GM12878 (cell line): Measurements from ENCODE around the gene ST7. TPM values are rescaled to one million over a fixed set of nuclear protein-coding genes. Genes with fewer than 3 reads are reported as not detected.

Experiments used
- ATAC-seq: fragments of 200-7000 bp; cut with Tn5 transposase; 3 replicates; pipeline ENCODE4 v1.9.1; 2020; ENCODE audit warnings: mild to moderate bottlenecking, moderate library complexity
- BruUV-seq: library from RNA; stranded (reverse); fragments of 400-500 nt; replicated peaks from 2 replicates; lab custom pipeline; 2021; lab: Mats Ljungman, UMichigan
- CTCF ChIA-PET: fragments of 300-600 bp; sonication (Branson Sonifier 250); formaldehyde crosslinking; extraction: SDS; loops from one replicate; lab custom pipeline; 2021; ENCODE audit warnings: inconsistent platforms; lab: Yijun Ruan, JAX
- POLR2A ChIA-PET: fragments of 350-600 bp; formaldehyde crosslinking; extraction: SDS; loops from one replicate; lab custom pipeline; 2021; ENCODE audit warnings: inconsistent platforms; lab: Charles Lee
- RAD21 ChIA-PET: fragments of 300-600 bp; sonication (Branson Sonifier 250); formaldehyde crosslinking; loops from one replicate; lab custom pipeline; 2023; ENCODE audit warnings: antibody characterized with exemption; ENCODE audit not compliant: unreplicated experiment; lab: Charles Lee
- SMC1A ChIA-PET: fragments of 300-600 bp; sonication (Branson Sonifier 250); formaldehyde crosslinking; loops from one replicate; lab custom pipeline; 2023; ENCODE audit not compliant: unreplicated experiment, uncharacterized antibody; lab: Charles Lee
- DNase-seq: peaks from one replicate; pipeline ENCODE4 v3.0.0-alpha.2; 2011; ENCODE audit warnings: low read depth, low spot score
- FAIRE-seq: peaks from 3 replicates; lab custom pipeline; 2011; peaks lifted over from hg19 to GRCh38; lab: Jason Lieb, UNC
- H2AFZ ChIP-seq: 2 replicates; pipeline ENCODE4 v1.6.0; 2011; ENCODE audit warnings: low read depth, low read length, control low read depth; ENCODE audit not compliant: control insufficient read depth
- H3K27ac ChIP-seq: 2 replicates; pipeline ENCODE4 v1.5.1; 2011; ENCODE audit warnings: control low read depth; ENCODE audit not compliant: control insufficient read depth, insufficient read depth
- H3K27me3 ChIP-seq, 2 experiments: replicated peaks in 1 of 2; 2 replicates each; pipeline versions ENCODE4 v1.6.0 to v1.6.1; 2011; ENCODE audit warnings: low read length in 1 of 2; ENCODE audit not compliant: control insufficient read depth in 2 of 2, insufficient read depth in 2 of 2
- H3K36me3 ChIP-seq, 2 experiments: 2 replicates each; pipeline ENCODE4 v1.5.1; 2011; ENCODE audit warnings: low read length in 1 of 2; ENCODE audit not compliant: control insufficient read depth in 2 of 2, insufficient read depth in 2 of 2
- H3K4me1 ChIP-seq: 2 replicates; pipeline ENCODE4 v1.6.1; 2011; ENCODE audit warnings: mild to moderate bottlenecking, low read length, moderate library complexity, mixed read lengths; ENCODE audit not compliant: control insufficient read depth, insufficient read depth
- H3K4me2 ChIP-seq: 2 replicates; pipeline ENCODE4 v1.6.0; 2011; ENCODE audit warnings: control low read depth; ENCODE audit not compliant: control insufficient read depth, insufficient read depth
- H3K4me3 ChIP-seq: fragments of 200-600 bp; sonication (generic); 2 replicates; pipeline ENCODE4 v1.5.1; 2016
- H3K79me2 ChIP-seq: 2 replicates; pipeline ENCODE4 v1.6.0; 2011; ENCODE audit warnings: low read length; ENCODE audit not compliant: control insufficient read depth, insufficient read depth
- H3K9ac ChIP-seq: 2 replicates; pipeline ENCODE4 v1.8.0; 2011; ENCODE audit warnings: low read length, control low read depth, mixed read lengths; ENCODE audit not compliant: control insufficient read depth, insufficient read depth
- H3K9me3 ChIP-seq: replicated peaks from 3 replicates; pipeline ENCODE4 v1.5.1; 2011; ENCODE audit warnings: mild to moderate bottlenecking, low read length; ENCODE audit not compliant: control insufficient read depth, insufficient read depth
- H4K20me1 ChIP-seq: 2 replicates; pipeline ENCODE4 v1.6.0; 2011; ENCODE audit not compliant: control insufficient read depth, insufficient read depth
- BHLHE40 ChIP-seq, 2 experiments: fragments of 450-650 bp in 1 of 2; IDR thresholded peaks; 2 replicates each; pipeline ENCODE4 v1.6.1; 2011 to 2017; ENCODE audit warnings: low read depth in 2 of 2, borderline replicate concordance in 1 of 2, improper control_type of control experiment in 1 of 2, low read length in 1 of 2, mild to moderate bottlenecking in 1 of 2
- EED ChIP-seq: sonication (generic); IDR thresholded peaks from 2 replicates; pipeline ENCODE4 v1.6.1; 2016; ENCODE audit warnings: antibody characterized with exemption, low read depth
- FOXK2 ChIP-seq: fragments of 450-650 bp; IDR thresholded peaks from 2 replicates; pipeline ENCODE4 v1.6.1; 2017; ENCODE audit warnings: mild to moderate bottlenecking, moderate library complexity
- HDGF ChIP-seq: fragments of 450-650 bp; IDR thresholded peaks from 2 replicates; pipeline ENCODE4 v1.6.1; 2016; ENCODE audit warnings: antibody characterized with exemption
- MYB ChIP-seq: fragments of 150-350 bp; IDR thresholded peaks from 2 replicates; pipeline ENCODE4 v1.6.1; 2014; ENCODE audit warnings: mild to moderate bottlenecking, low read depth, low read length, borderline replicate concordance
- NFIC ChIP-seq: IDR thresholded peaks from 2 replicates; pipeline ENCODE4 v1.6.1; 2012; ENCODE audit warnings: low read depth, mild to moderate bottlenecking, inconsistent platforms, low read length, moderate library complexity
- POLR2A ChIP-seq: IDR thresholded peaks from 2 replicates; pipeline ENCODE4 v1.6.1; 2011; ENCODE audit warnings: low read depth, mild to moderate bottlenecking, low read length
- POLR2AphosphoS5 ChIP-seq: IDR thresholded peaks from 2 replicates; pipeline ENCODE4 v1.6.1; 2011; ENCODE audit warnings: mild to moderate bottlenecking, low read length, inconsistent platforms
- POU2F2 ChIP-seq: IDR thresholded peaks from 3 replicates; pipeline ENCODE4 v1.6.1; 2011; ENCODE audit warnings: low read depth, mild to moderate bottlenecking, low read length, borderline replicate concordance
- WGBS: methylation state at CpG from one replicate; pipeline ENCODE4 v1.1.6; 2016; ENCODE audit warnings: low lambda C conversion rate; ENCODE audit not compliant: insufficient replicate concordance, insufficient coverage; ENCODE audit errors: missing lambda C conversion rate; 5-methylcytosine and 5-hydroxymethylcytosine counted together
- in situ Hi-C: fragments of 300-500 bp; cut with MboI; formaldehyde crosslinking; loops from 9 replicates; pipeline ENCODE4 v1.14.3; 2018; ENCODE audit warnings: mixed read lengths
- intact Hi-C: fragments of 100-400 bp; cut with micrococcal nuclease; formaldehyde crosslinking; loops from one replicate; pipeline ENCODE4 v1.14.2; 2022; ENCODE audit not compliant: unreplicated experiment
- polyA plus RNA-seq, 11 experiments: library from polyadenylated mRNA; depleted of rRNA in 4 of 11; unstranded in 6 of 11; stranded (reverse) in 5 of 11; fragments of >200 nt; fragmentation: Nextera tagmentation in 4 of 11; fragmentation: Illumina TruSeq in 1 of 11; extraction: Ambion mirVana in 4 of 11; extraction: Trizol in 1 of 11; gene quantifications; 1 replicate in 1 of 11; 2 replicates in 10 of 11; pipeline versions ENCODE4 v1.2.1 to v1.2.3, GENCODE V29; 2011 to 2016; ENCODE audit warnings: inconsistent platforms in 2 of 11, missing spikeins in 2 of 11, low read depth in 1 of 11
- total RNA-seq, 4 experiments: library from RNA; depleted of rRNA in 3 of 4; stranded (reverse); fragments of >200 nt in 3 of 4; fragmentation: Illumina TruSeq in 1 of 4; extraction: Trizol in 1 of 4; gene quantifications; 2 replicates each; pipeline versions ENCODE4 v1.2.1 to v1.2.3, GENCODE V29; 2013 to 2021
- TF ChIP-seq, protein P1 (sequence below): fragments of 450-650 bp; IDR thresholded peaks from 2 replicates; pipeline ENCODE4 v1.6.1; 2018; ENCODE audit warnings: borderline replicate concordance, mild to moderate bottlenecking; ENCODE audit not compliant: partially characterized antibody
- TF ChIP-seq, protein P2 (sequence below), 3 experiments: IDR thresholded peaks in 2 of 3; conservative IDR thresholded peaks in 1 of 3; 2 replicates each; pipeline ENCODE4 v1.5.1; 2011; ENCODE audit warnings: low read depth in 3 of 3, low read length in 3 of 3, mild to moderate bottlenecking in 3 of 3, control low read depth in 2 of 3, moderate library complexity in 2 of 3, inconsistent platforms in 1 of 3, mixed read lengths in 1 of 3; ENCODE audit not compliant: control insufficient read depth in 2 of 3, insufficient read depth in 1 of 3; ENCODE audit errors: extremely low read depth in 1 of 3

The ST7 gene
- total and polyA plus RNA-seq, 10 of the 15 experiments (the other 5 are each of a cell fraction or from before 2014, with no cell fraction given): 27.7 to 76.4 (median 53.6) TPM

DNA sequence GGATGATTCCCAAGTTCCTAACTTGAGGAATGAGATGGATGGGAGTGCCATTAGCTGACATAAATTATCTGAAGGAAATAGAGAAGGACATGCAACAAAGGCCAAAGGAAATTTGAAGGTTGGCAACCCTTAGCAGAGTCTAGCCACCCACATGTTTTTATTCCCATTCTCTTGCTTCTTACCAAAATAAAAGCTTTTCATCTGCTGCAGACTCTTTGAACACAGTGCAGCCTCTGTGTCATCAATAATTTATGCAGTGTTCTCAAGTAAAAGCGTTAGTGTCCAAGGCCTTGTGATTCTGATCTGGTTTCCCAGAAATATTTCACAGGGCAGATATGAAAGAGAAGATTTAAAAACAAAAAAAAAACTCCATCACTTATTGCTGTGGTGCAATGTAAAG lies 98.5 kb downstream of the ST7 start:
- no peak overlapping the region for H3K4me3 ChIP-seq
- H3K9ac ChIP-seq: no peak overlapping the region
- peaks cover 50% of the 10 kb centered on the region for H3K79me2 ChIP-seq
- no peaks in the 10 kb centered on the region for H3K27me3 ChIP-seq
- intact Hi-C loops: no loop called here
- H3K9me3 ChIP-seq: no peaks in the 10 kb centered on the region
- FAIRE-seq: no peak
- in situ Hi-C loops: loop anchor here (10.0 kb wide), 1 partner anchor 63 kb away; no protein-coding TSS in a partner anchor
- ChIA-PET CTCF (interaction anchor here (1.1 kb wide), 1 partner anchor 63 kb away, joined by 3 read pairs; no protein-coding TSS in a partner anchor), SMC1A (interaction anchor here (1.0 to 2.1 kb wide), 3 partner anchors 12 to 29 kb away, joined by 3 to 5 read pairs (median 4); no protein-coding TSS in a partner anchor), RAD21 (no interaction called here), POLR2A (no interaction called here)
- H4K20me1 ChIP-seq: no peaks in the 10 kb centered on the region; the same call in 1 of the 2 replicates
- H2AFZ ChIP-seq: no peak overlapping the region
- 100% methylated on average over 1 of the region's 1 CpG for WGBS
- no peak for DNase-seq
- H3K36me3 ChIP-seq: no peaks in the 10 kb centered on the region; a peak in 2 of 4 replicates
- no peak for ATAC-seq
- H3K27ac ChIP-seq: no peak overlapping the region
- no peak overlapping the region for H3K4me2 ChIP-seq
- TF ChIP-seq POLR2A: no peak
- TF ChIP-seq POLR2AphosphoS5: no peak
- TF ChIP-seq, protein P1, sequence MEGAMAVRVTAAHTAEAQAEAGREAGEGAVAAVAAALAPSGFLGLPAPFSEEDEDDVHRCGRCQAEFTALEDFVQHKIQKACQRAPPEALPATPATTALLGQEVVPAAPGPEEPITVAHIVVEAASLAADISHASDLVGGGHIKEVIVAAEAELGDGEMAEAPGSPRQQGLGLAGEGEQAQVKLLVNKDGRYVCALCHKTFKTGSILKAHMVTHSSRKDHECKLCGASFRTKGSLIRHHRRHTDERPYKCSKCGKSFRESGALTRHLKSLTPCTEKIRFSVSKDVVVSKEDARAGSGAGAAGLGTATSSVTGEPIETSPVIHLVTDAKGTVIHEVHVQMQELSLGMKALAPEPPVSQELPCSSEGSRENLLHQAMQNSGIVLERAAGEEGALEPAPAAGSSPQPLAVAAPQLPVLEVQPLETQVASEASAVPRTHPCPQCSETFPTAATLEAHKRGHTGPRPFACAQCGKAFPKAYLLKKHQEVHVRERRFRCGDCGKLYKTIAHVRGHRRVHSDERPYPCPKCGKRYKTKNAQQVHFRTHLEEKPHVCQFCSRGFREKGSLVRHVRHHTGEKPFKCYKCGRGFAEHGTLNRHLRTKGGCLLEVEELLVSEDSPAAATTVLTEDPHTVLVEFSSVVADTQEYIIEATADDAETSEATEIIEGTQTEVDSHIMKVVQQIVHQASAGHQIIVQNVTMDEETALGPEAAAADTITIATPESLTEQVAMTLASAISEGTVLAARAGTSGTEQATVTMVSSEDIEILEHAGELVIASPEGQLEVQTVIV: no peak
- no peak for TF ChIP-seq FOXK2
- no peak for TF ChIP-seq NFIC
- no peak for TF ChIP-seq BHLHE40 (IDR thresholded peaks at IDR 0.05; ENCODE audit: borderline replicate concordance in 1 of 2, low read depth in 2 of 2, low read length in 1 of 2)
- TF ChIP-seq POU2F2: no peak
- no peak for TF ChIP-seq MYB
- TF ChIP-seq, protein P2, sequence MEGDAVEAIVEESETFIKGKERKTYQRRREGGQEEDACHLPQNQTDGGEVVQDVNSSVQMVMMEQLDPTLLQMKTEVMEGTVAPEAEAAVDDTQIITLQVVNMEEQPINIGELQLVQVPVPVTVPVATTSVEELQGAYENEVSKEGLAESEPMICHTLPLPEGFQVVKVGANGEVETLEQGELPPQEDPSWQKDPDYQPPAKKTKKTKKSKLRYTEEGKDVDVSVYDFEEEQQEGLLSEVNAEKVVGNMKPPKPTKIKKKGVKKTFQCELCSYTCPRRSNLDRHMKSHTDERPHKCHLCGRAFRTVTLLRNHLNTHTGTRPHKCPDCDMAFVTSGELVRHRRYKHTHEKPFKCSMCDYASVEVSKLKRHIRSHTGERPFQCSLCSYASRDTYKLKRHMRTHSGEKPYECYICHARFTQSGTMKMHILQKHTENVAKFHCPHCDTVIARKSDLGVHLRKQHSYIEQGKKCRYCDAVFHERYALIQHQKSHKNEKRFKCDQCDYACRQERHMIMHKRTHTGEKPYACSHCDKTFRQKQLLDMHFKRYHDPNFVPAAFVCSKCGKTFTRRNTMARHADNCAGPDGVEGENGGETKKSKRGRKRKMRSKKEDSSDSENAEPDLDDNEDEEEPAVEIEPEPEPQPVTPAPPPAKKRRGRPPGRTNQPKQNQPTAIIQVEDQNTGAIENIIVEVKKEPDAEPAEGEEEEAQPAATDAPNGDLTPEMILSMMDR (IDR thresholded peaks at IDR 0.05 in 2 of 3, conservative IDR thresholded peaks at IDR 0.05 in 1 of 3; ENCODE audit: control insufficient read depth in 2 of 3, extremely low read depth in 1 of 3, insufficient read depth in 1 of 3, low read depth in 3 of 3, low read length in 3 of 3): no peak
- no peak for TF ChIP-seq EED
- no peak for TF ChIP-seq HDGF
- BruUV-seq: no TSS peak
- peaks cover 6% of the 10 kb centered on the region for H3K4me1 ChIP-seq
